ENCODE measurements around the gene ZNF618.

DNA sequence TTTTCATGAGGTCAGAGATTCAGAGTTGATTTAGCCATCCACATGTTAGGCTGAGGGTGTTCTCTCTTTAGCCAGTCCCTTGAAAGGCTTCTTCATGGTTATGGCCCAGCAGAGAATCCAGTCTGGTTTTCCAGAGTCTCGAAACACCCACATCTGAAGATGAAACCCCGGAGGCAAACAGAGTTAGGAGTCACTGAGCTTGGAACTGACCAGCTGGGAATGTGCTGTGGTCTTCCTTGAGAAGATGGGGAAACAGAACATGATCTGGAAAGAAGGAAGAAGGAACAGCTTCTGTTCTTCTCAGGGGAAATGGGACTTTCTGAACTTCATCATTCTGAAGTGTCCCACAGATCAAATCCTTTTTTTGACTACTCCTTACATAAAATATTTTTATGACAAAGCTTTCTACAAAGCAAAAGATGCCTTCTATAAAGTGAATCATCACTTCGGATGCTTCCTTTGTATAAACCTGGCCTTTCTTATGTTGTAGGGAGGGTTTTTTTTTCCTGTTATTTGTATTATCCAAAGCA, 45.4 kb downstream of the ZNF618 start:
- TF ChIP-seq, protein P1, sequence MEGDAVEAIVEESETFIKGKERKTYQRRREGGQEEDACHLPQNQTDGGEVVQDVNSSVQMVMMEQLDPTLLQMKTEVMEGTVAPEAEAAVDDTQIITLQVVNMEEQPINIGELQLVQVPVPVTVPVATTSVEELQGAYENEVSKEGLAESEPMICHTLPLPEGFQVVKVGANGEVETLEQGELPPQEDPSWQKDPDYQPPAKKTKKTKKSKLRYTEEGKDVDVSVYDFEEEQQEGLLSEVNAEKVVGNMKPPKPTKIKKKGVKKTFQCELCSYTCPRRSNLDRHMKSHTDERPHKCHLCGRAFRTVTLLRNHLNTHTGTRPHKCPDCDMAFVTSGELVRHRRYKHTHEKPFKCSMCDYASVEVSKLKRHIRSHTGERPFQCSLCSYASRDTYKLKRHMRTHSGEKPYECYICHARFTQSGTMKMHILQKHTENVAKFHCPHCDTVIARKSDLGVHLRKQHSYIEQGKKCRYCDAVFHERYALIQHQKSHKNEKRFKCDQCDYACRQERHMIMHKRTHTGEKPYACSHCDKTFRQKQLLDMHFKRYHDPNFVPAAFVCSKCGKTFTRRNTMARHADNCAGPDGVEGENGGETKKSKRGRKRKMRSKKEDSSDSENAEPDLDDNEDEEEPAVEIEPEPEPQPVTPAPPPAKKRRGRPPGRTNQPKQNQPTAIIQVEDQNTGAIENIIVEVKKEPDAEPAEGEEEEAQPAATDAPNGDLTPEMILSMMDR (conservative IDR thresholded peaks at IDR 0.05; ENCODE audit: low read depth in 2 of 2), result no peak
- no peak for TF ChIP-seq CREB1 (CRISPR knock-in tag; IDR thresholded peaks at IDR 0.05; ENCODE audit: low read depth)
